HG03060 (cell line): ENCODE data around the gene MTERF1.
"Not testable (repeated sequence)": the region's sequence is repeated elsewhere in the genome, so short reads cannot be mapped to it uniquely, and the experiment has no call there.

Experiments
- ATAC-seq: cut with Tn5 transposase; IDR thresholded peaks from one replicate; pipeline ENCODE4 v1.9.1; 2021; ENCODE audit warnings: low read depth, moderate number of reproducible peaks; ENCODE audit not compliant: unreplicated experiment

The MTERF1 gene

GRCh38 chr7:91880413-91881241 lies at the start of gene MTERF1:
Gene MTERF1 (minus strand): TSS chr7:91880702. CDS start chr7:91880083, 619 bp downstream.
- ATAC-seq: peak; percentile 96

GRCh38 chr7:91929463-91929862 lies 49.0 kb upstream of the MTERF1 start:
- ATAC-seq: no peak

- no peak for ATAC-seq
These were observed 47.4 kb upstream of the MTERF1 start for GRCh38 chr7:91927912-91928311.

GRCh38 chr7:91922857-91923256 lies 42.4 kb upstream of the MTERF1 start:
- no peak for ATAC-seq

- ATAC-seq: no peak
These were observed 37.9 kb upstream of the MTERF1 start for GRCh38 chr7:91918356-91918755.

- no peak for ATAC-seq
These were observed 35.5 kb upstream of the MTERF1 start for GRCh38 chr7:91916051-91916440.

GRCh38 chr7:91915401-91916050 lies 35.0 kb upstream of the MTERF1 start:
- ATAC-seq: no peak

- no peak for ATAC-seq
These were observed 33.1 kb upstream of the MTERF1 start for GRCh38 chr7:91913612-91914011.

- no peak for ATAC-seq
These were observed 32.0 kb upstream of the MTERF1 start for GRCh38 chr7:91912494-91912893.

GRCh38 chr7:91911121-91911520 lies 30.6 kb upstream of the MTERF1 start:
- ATAC-seq: no peak

- no peak for ATAC-seq
These were observed 29.7 kb upstream of the MTERF1 start for GRCh38 chr7:91910171-91910570.

GRCh38 chr7:91899563-91899962 lies 19.1 kb upstream of the MTERF1 start:
- no peak for ATAC-seq

GRCh38 chr7:91898240-91898992 lies 17.9 kb upstream of the MTERF1 start:
- no peak for ATAC-seq

GRCh38 chr7:91894781-91895480 lies 14.4 kb upstream of the MTERF1 start:
- no peak for ATAC-seq

GRCh38 chr7:91893699-91894098 lies 13.2 kb upstream of the MTERF1 start:
- not testable (repeated sequence) for ATAC-seq

- no peak for ATAC-seq
These were observed 12.4 kb upstream of the MTERF1 start for GRCh38 chr7:91892821-91893340.

- ATAC-seq: no peak
These were observed 11.7 kb upstream of the MTERF1 start for GRCh38 chr7:91892099-91892705.

- ATAC-seq: not testable (repeated sequence)
These were observed 8.0 kb upstream of the MTERF1 start for GRCh38 chr7:91888271-91889175.
